K562 (cell line): ENCODE measurements around the gene SPATA24.

Experiments used
- CBX3 ChIP-seq, 2 experiments: IDR thresholded peaks; 1 replicate in 1 of 2; 2 replicates in 1 of 2; pipeline ENCODE4 v1.6.1; 2012; ENCODE audit warnings: inconsistent platforms in 2 of 2, low read length in 2 of 2, borderline replicate concordance in 1 of 2, control low read depth in 1 of 2
- CTBP1 ChIP-seq: fragments of 450-650 bp; IDR thresholded peaks from 2 replicates; pipeline ENCODE4 v1.6.1; 2016; ENCODE audit warnings: borderline replicate concordance
- EZH2 ChIP-seq: IDR thresholded peaks from 2 replicates; pipeline ENCODE4 v1.6.1; 2012; ENCODE audit warnings: low read depth, mild to moderate bottlenecking, inconsistent platforms, low read length, borderline replicate concordance
- HDAC6 ChIP-seq: IDR thresholded peaks from 2 replicates; pipeline ENCODE4 v1.6.1; 2012; ENCODE audit warnings: low read depth, mild to moderate bottlenecking, control low read depth, inconsistent platforms, low read length, moderate library complexity
- NEUROD1 ChIP-seq: fragments of 150-350 bp; IDR thresholded peaks from 2 replicates; pipeline ENCODE4 v1.6.1; 2014; ENCODE audit warnings: borderline replicate concordance, low read length, low read depth; ENCODE audit not compliant: partially characterized antibody
- RAD21 ChIP-seq, 2 experiments: fragments of 250-450 bp in 1 of 2; fragments of 450-650 bp in 1 of 2; sonication (Bioruptor Pico) in 1 of 2; formaldehyde crosslinking in 1 of 2; IDR thresholded peaks in 1 of 2; conservative IDR thresholded peaks in 1 of 2; 2 replicates each; pipeline versions ENCODE4 v1.4.0 to v1.8.0; 2020 to 2022; ENCODE audit warnings: mild to moderate bottlenecking in 2 of 2, moderate library complexity in 1 of 2
- ZBTB1 ChIP-seq: sonication (generic); formaldehyde crosslinking; IDR thresholded peaks from 2 replicates; pipeline ENCODE4 v1.8.1; 2023; ENCODE audit warnings: missing genetic modification reagents, low read depth, mild to moderate bottlenecking, borderline replicate concordance
- ZNF165 ChIP-seq: fragments of 250-450 bp; sonication (Bioruptor Pico); IDR thresholded peaks from 2 replicates; pipeline ENCODE4 v1.4.0; 2020; ENCODE audit warnings: borderline replicate concordance
- TF ChIP-seq, protein P1 (sequence below): fragments of 250-450 bp; sonication (Bioruptor Pico); IDR thresholded peaks from 2 replicates; pipeline ENCODE4 v1.5.0; 2020; ENCODE audit warnings: mild to moderate bottlenecking
- TF ChIP-seq, protein P2 (sequence below): IDR thresholded peaks from 2 replicates; pipeline ENCODE4 v1.6.1; 2016; ENCODE audit warnings: missing genetic modification characterization, missing compliant biosample characterization
- TF ChIP-seq, protein P3 (sequence below), 3 experiments: IDR thresholded peaks in 2 of 3; conservative IDR thresholded peaks in 1 of 3; 2 replicates each; pipeline ENCODE4 v1.5.1; 2011 to 2012; ENCODE audit warnings: low read length in 3 of 3, mild to moderate bottlenecking in 3 of 3, control low read depth in 2 of 3, improper control_type of control experiment in 1 of 3, inconsistent platforms in 1 of 3, low read depth in 1 of 3, mixed read lengths in 1 of 3, moderate library complexity in 1 of 3; ENCODE audit not compliant: insufficient read depth in 2 of 3
- TF ChIP-seq, protein P4 (sequence below): fragments of 250-450 bp; sonication (Bioruptor Pico); IDR thresholded peaks from 2 replicates; pipeline ENCODE4 v1.4.0; 2020; ENCODE audit warnings: mild to moderate bottlenecking
- TF ChIP-seq, protein P5 (sequence below): sonication (generic); formaldehyde crosslinking; IDR thresholded peaks from 2 replicates; pipeline ENCODE4 v1.5.0; 2020; ENCODE audit warnings: missing genetic modification reagents
- TF ChIP-seq, protein P6 (sequence below): fragments of 450-650 bp; IDR thresholded peaks from 2 replicates; pipeline ENCODE4 v1.7.1; 2018; ENCODE audit warnings: mild to moderate bottlenecking, low read depth; ENCODE audit not compliant: partially characterized antibody

DNA sequence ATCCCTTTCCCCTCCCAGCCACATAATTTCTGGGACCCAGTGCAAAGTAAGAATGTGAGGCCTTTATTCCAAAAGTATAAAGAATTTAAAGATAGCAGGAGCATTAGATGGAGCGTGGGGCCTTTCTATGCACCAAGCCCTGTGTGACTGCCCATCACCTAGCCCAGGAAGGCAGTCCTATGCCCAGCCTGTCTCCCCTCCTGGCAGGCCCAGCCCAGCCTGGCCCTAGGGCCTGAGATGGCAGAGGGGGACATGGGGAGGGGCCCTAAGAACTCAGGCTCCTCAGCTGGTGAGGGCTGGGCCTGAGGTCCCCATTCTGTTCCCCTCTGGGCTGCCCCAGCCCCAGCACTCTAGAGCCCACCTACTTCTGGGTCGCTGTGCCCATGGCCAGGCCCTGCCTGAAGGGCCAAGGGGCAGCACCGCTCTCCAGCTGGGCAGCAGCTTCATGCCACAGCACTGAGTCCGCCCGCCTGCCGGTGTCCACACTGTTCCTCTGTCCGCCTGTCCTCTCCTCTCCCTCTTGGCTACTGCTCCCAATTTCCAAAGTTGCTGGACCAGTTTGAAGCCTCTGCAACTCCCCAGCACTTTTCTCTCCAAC, 19.8 kb downstream of the SPATA24 start:
- TF ChIP-seq NEUROD1 (no peak), EZH2 (no peak), ZNF165 (no peak), CTBP1 (no peak), HDAC6 (no peak), CBX3 (IDR thresholded peaks at IDR 0.05; ENCODE audit: borderline replicate concordance in 1 of 2, low read length in 2 of 2) (no peak), ZBTB1 (no peak), RAD21 (CRISPR knock-in tag; conservative IDR thresholded peaks at IDR 0.05 in 1 of 2, IDR thresholded peaks at IDR 0.05 in 1 of 2) (no peak)
- TF ChIP-seq, protein P1, sequence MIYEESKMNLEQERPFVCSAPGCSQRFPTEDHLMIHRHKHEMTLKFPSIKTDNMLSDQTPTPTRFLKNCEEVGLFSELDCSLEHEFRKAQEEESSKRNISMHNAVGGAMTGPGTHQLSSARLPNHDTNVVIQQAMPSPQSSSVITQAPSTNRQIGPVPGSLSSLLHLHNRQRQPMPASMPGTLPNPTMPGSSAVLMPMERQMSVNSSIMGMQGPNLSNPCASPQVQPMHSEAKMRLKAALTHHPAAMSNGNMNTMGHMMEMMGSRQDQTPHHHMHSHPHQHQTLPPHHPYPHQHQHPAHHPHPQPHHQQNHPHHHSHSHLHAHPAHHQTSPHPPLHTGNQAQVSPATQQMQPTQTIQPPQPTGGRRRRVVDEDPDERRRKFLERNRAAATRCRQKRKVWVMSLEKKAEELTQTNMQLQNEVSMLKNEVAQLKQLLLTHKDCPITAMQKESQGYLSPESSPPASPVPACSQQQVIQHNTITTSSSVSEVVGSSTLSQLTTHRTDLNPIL (CRISPR knock-in tag), result no peak
- TF ChIP-seq, protein P2, sequence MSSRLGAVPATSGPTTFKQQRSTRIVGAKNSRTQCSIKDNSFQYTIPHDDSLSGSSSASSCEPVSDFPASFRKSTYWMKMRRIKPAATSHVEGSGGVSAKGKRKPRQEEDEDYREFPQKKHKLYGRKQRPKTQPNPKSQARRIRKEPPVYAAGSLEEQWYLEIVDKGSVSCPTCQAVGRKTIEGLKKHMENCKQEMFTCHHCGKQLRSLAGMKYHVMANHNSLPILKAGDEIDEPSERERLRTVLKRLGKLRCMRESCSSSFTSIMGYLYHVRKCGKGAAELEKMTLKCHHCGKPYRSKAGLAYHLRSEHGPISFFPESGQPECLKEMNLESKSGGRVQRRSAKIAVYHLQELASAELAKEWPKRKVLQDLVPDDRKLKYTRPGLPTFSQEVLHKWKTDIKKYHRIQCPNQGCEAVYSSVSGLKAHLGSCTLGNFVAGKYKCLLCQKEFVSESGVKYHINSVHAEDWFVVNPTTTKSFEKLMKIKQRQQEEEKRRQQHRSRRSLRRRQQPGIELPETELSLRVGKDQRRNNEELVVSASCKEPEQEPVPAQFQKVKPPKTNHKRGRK (tag), result no peak
- TF ChIP-seq, protein P3, sequence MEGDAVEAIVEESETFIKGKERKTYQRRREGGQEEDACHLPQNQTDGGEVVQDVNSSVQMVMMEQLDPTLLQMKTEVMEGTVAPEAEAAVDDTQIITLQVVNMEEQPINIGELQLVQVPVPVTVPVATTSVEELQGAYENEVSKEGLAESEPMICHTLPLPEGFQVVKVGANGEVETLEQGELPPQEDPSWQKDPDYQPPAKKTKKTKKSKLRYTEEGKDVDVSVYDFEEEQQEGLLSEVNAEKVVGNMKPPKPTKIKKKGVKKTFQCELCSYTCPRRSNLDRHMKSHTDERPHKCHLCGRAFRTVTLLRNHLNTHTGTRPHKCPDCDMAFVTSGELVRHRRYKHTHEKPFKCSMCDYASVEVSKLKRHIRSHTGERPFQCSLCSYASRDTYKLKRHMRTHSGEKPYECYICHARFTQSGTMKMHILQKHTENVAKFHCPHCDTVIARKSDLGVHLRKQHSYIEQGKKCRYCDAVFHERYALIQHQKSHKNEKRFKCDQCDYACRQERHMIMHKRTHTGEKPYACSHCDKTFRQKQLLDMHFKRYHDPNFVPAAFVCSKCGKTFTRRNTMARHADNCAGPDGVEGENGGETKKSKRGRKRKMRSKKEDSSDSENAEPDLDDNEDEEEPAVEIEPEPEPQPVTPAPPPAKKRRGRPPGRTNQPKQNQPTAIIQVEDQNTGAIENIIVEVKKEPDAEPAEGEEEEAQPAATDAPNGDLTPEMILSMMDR (IDR thresholded peaks at IDR 0.05 in 2 of 3, conservative IDR thresholded peaks at IDR 0.05 in 1 of 3; ENCODE audit: insufficient read depth in 2 of 3, low read depth in 1 of 3, low read length in 3 of 3), result no peak
- TF ChIP-seq, protein P4, sequence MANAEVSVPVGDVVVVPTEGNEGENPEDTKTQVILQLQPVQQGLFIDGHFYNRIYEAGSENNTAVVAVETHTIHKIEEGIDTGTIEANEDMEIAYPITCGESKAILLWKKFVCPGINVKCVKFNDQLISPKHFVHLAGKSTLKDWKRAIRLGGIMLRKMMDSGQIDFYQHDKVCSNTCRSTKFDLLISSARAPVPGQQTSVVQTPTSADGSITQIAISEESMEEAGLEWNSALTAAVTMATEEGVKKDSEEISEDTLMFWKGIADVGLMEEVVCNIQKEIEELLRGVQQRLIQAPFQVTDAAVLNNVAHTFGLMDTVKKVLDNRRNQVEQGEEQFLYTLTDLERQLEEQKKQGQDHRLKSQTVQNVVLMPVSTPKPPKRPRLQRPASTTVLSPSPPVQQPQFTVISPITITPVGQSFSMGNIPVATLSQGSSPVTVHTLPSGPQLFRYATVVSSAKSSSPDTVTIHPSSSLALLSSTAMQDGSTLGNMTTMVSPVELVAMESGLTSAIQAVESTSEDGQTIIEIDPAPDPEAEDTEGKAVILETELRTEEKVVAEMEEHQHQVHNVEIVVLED, result no peak
- TF ChIP-seq, protein P5, sequence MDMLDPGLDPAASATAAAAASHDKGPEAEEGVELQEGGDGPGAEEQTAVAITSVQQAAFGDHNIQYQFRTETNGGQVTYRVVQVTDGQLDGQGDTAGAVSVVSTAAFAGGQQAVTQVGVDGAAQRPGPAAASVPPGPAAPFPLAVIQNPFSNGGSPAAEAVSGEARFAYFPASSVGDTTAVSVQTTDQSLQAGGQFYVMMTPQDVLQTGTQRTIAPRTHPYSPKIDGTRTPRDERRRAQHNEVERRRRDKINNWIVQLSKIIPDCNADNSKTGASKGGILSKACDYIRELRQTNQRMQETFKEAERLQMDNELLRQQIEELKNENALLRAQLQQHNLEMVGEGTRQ (CRISPR knock-in tag), result no peak
- TF ChIP-seq, protein P6, sequence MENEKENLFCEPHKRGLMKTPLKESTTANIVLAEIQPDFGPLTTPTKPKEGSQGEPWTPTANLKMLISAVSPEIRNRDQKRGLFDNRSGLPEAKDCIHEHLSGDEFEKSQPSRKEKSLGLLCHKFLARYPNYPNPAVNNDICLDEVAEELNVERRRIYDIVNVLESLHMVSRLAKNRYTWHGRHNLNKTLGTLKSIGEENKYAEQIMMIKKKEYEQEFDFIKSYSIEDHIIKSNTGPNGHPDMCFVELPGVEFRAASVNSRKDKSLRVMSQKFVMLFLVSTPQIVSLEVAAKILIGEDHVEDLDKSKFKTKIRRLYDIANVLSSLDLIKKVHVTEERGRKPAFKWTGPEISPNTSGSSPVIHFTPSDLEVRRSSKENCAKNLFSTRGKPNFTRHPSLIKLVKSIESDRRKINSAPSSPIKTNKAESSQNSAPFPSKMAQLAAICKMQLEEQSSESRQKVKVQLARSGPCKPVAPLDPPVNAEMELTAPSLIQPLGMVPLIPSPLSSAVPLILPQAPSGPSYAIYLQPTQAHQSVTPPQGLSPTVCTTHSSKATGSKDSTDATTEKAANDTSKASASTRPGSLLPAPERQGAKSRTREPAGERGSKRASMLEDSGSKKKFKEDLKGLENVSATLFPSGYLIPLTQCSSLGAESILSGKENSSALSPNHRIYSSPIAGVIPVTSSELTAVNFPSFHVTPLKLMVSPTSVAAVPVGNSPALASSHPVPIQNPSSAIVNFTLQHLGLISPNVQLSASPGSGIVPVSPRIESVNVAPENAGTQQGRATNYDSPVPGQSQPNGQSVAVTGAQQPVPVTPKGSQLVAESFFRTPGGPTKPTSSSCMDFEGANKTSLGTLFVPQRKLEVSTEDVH, result no peak
